ENCODE results near the gene PLCB2. TPM values are rescaled to one million over a fixed set of nuclear protein-coding genes. Genes with fewer than 3 reads are reported as not detected.

Gene PLCB2
- total and polyA plus RNA-seq, 2 experiments from 2014 or later: 9.5 to 13.8 TPM

- Histone ChIP-seq H3K27me3 (ENCODE audit: insufficient read depth) (no peaks in the 10 kb centered on the region), H3K4me2 (no peak overlapping the region), H3F3A (replicated peaks; ENCODE audit: low read depth) (no peaks in the 10 kb centered on the region), H3K79me2 (replicated peaks; ENCODE audit: insufficient read depth) (no peaks in the 10 kb centered on the region), H3K27ac (ENCODE audit: low read depth) (no peak overlapping the region), H3K36me3 (ENCODE audit: insufficient read depth) (no peaks in the 10 kb centered on the region), H3K9me2 (ENCODE audit: insufficient read depth) (no peaks in the 10 kb centered on the region), H3K4me1 (ENCODE audit: insufficient read depth) (peaks cover 4% of the 10 kb centered on the region; the same call in 1 of the 2 replicates), H3K4me3 (no peak overlapping the region), H4K20me1 (replicated peaks; ENCODE audit: insufficient read depth) (no peaks in the 10 kb centered on the region), H2AFZ (no peak overlapping the region)
- no peak for ATAC-seq
- H3K27me3 Mint-ChIP-seq (ENCODE audit: insufficient read depth, low read depth, poor library complexity): peaks cover 32% of the 10 kb centered on the region
- H3K4me1 Mint-ChIP-seq: peaks cover 23% of the 10 kb centered on the region
- H3K9me3 Mint-ChIP-seq: peaks cover 15% of the 10 kb centered on the region
- peaks cover 12% of the 10 kb centered on the region for H3K36me3 Mint-ChIP-seq (ENCODE audit: low read depth)
- H3K4me3 Mint-ChIP-seq: no peak overlapping the region
- no peak overlapping the region for H3K27ac Mint-ChIP-seq
- no peak for DNase-seq (ENCODE audit: low spot score)
- TF ChIP-seq REST (IDR thresholded peaks at IDR 0.05; ENCODE audit: unreplicated experiment) (no peak), EZH2 (IDR thresholded peaks at IDR 0.05; ENCODE audit: low read depth, unreplicated experiment) (no peak), EZH2phosphoT487 (IDR thresholded peaks at IDR 0.05; ENCODE audit: unreplicated experiment) (no peak), ZNF331 (CRISPR knock-in tag; IDR thresholded peaks at IDR 0.05; ENCODE audit: low read depth) (no peak), POLR2AphosphoS5 (IDR thresholded peaks at IDR 0.05; ENCODE audit: low read depth) (no peak), CREB1 (CRISPR knock-in tag; IDR thresholded peaks at IDR 0.05; ENCODE audit: low read depth) (no peak), JUNB (IDR thresholded peaks at IDR 0.05; ENCODE audit: unreplicated experiment) (no peak), ZNF462 (CRISPR knock-in tag; IDR thresholded peaks at IDR 0.05) (no peak), ZNF114 (CRISPR knock-in tag; IDR thresholded peaks at IDR 0.05) (no peak), ETS1 (IDR thresholded peaks at IDR 0.05) (no peak), CTCF (conservative IDR thresholded peaks at IDR 0.05; ENCODE audit: low read depth in 2 of 2) (no peak), STAT1 (IDR thresholded peaks at IDR 0.05; ENCODE audit: unreplicated experiment) (no peak)
These were observed 7.4 kb downstream of the PLCB2 start for GRCh38 chr15:40300367-40300766.

Data from GM23338 (cell line).